Activated T-cell treated with anti-CD3 and anti-CD28 coated beads, Interleukin-2, amount 50 U/mL, for 1 hour (primary cell): ENCODE measurements around the gene CCDC121.

Experiments used
- DNase-seq: peaks from one replicate; pipeline ENCODE4 v3.0.0-alpha.2; 2020

The CCDC121 gene, protein sequence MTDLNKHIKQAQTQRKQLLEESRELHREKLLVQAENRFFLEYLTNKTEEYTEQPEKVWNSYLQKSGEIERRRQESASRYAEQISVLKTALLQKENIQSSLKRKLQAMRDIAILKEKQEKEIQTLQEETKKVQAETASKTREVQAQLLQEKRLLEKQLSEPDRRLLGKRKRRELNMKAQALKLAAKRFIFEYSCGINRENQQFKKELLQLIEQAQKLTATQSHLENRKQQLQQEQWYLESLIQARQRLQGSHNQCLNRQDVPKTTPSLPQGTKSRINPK

GRCh38 chr2:27628767-27629709 is at the start of gene CCDC121, which contains the start of gene GPN1:
Gene CCDC121 (minus strand): TSS chr2:27629012. CDS start chr2:27627799, 1,213 bp downstream.
Gene GPN1 (plus strand): TSS chr2:27629050. CDS start chr2:27629059, 9 bp downstream.
- DNase-seq: peak; percentile 92

DNA sequence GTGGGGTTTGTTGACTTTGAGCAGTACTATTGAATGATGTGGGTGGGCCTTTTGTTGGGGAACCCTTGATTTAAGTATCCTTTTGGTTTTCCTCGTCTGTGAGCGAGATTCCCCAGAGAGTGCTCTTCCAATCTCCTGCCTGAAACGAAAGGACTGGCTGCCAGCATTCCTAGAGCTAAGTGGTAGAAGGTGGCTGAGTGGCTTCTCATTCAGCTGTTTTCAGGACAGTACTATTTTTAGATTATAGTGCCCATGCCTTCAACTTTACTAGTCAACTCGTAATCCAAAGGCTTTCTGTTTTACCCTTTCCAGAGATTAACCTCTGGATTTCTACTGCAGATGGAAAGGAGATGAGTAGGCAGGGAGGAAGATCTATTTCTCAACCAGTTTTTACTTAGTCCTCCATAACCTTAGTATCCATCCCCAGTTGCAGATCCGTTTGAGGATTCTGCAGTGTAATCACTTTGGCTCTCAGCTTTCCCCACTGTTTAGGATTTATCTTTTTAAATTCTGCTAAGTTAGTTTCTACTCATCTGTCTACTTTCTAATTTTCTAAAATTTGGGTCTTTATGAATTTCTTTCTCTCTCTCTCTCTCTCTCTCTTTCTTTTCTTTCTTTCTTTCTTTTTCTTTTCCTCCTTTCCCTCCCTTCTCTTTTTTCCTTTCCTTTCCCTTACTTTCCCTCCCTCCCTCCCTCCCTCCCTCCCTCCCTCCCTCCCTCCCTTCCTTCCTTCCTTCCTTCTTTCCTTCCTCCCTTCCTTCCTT is 44.1 kb upstream of the CCDC121 start:
- no peak for DNase-seq

- no peak for DNase-seq
These were observed 42.4 kb upstream of the CCDC121 start for GRCh38 chr2:27671235-27671634.

DNA sequence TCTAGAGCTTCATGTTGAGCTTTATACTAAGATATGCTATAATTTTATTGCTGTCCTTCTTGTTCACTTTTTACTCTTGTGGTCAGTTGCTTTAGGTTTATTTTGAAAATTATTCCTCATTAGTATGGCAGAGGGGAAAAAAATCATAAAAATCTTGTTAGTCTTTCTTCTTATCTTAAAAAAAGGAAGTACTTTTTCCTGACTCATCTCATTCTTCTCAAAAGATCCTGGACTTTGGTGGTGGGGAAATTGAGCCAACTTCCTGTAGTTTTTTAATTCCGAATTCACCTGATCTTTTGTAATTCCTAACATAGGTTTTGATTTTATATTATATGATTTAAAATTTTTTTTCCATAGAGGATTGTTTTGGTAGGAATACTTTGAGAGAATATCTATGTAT is 38.6 kb upstream of the CCDC121 start:
- DNase-seq: no peak

DNA sequence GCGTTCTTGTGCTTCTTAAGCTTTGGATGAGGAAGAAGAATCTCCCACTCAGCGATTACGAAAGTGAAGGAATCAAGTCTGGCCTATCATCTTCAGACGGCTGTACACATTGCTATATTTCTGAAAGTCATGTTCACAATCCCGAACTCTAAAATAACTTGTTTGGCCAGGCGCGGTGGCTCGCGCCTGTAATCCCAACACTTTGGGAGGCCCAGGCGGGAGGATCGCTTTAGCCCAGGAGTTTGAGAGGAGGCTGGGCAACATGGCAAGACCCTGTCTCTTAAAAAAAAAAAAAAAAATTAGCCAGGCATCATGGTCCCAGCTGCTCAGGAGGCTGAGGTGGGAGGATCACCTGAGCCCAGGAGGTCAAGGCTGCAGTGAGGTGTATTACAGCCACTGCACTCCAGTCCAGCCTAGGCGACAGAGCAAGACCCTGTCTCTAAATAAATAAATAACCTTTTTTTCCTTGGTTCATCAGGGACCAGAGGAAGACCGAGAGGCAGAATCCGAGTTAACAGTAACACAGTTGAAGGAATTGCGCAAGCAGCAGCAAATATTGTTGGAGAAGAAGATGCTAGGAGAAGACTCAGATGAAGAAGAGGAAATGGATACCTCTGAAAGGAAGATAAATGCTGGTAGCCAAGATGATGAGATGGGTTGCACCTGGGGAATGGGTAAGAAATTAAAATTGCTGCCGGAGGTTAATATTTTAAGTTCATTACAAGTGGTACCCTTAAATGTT is 36.0 kb upstream of the CCDC121 start:
- no peak for DNase-seq

GRCh38 chr2:27664154-27664574 is 35.4 kb upstream of the CCDC121 start:
- no peak for DNase-seq

GRCh38 chr2:27663285-27664153 is 34.7 kb upstream of the CCDC121 start, which contains the start of the genes SLC4A1AP and SUPT7L:
Gene SLC4A1AP (plus strand): TSS chr2:27663889. CDS start chr2:27663915, 26 bp downstream.
Gene SUPT7L (minus strand): TSS chr2:27663614. CDS start chr2:27662192, 1,422 bp downstream.
- peak; percentile 82 for DNase-seq

DNA sequence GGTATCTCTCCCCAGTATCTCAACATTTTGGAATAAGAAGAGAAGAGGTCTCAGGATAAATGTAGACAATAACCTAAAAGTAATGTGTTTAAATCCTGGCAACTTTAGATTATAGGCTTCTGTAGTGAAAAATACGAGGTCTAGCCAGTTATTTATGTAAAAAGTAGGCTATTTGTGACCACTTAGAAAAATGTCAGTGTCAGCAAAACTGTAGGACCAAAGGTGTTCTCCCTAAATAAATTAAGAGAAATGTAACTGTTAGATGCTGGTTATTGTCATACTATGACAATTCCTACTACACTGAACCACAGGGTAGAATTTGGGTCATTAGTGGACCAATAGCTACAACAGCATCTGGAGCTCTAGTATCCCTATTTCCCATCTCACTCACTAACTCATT is 32.6 kb upstream of the CCDC121 start:
- DNase-seq: no peak

DNA sequence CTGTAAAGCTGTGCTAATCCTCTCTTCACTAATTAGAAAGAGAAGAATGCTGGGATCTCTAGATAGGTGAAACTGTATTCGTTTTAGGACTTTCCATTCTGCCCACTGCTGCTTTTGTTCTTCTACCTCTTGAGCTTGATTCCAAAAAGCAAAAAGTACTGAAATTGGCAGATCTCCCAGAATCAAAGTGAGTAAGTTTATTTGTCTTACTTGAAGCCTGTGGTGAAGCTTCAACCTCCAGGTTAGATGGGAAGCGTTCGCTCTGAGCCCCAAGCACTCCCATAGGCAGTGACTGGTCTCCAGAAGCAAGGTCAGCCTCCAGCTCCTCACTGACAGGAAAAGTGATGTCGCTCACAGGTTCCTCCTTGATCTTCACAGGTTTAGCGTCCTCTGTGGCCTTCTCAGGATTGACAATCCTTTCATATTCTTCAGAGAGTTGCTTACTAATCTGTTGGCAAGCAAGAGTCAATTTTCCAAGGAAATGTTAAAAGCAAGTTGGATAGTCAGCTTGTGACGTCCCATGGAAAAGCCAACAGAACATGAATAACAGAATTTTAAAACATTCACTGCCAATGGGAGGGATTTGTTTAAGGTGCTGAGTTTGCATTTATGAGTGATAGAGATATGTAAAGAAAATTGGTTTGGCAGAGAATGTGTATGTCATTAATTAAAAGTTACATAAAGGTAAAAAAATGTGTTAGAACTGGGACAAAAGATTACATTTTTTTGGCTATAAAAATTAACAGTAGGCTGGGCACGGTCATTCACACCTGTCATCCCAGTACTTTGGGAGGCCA is 26.5 kb upstream of the CCDC121 start:
- no peak for DNase-seq

GRCh38 chr2:27653397-27653796 is 24.6 kb upstream of the CCDC121 start:
- DNase-seq: no peak

GRCh38 chr2:27652790-27653189 is 24.0 kb upstream of the CCDC121 start:
- DNase-seq: no peak

DNA sequence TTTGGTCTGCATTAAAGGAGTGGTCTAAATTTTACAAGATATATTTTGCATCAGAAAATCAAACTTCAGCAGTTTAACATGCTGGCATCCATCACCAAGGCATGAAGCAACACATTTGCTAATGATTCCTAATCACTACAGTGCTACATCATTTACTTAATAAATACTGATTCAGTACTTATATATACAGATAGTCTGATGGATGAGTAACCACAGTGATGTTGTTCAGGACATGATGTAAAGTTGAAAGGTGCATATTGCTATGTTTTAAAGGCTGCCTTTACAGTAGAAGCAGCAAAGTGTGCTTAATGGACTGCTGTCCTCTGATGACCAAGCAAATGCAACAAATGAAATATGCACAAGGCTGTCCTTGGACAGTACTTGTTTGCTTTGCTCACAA is 23.5 kb upstream of the CCDC121 start:
- DNase-seq: no peak

- DNase-seq: no peak
These were observed 22.2 kb upstream of the CCDC121 start for GRCh38 chr2:27651056-27651455.

DNA sequence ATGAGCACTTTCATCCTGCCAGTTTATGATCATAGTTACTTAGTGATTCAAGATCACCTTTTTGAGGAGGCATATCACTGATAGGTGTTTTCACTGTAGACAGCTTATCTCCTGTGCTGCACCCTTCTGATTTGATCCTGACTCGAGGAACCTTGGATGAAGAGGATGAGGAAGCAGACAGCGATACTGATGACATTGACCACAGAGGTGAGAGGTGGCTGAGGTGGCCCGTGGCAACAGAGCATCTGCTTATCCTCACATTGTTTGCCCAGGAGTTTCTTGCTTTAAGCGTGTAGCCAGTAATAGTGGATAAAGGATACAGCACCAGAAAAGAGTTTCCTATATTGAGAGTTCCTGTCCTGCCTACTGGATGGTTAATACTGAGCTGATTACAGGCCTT is 18.9 kb upstream of the CCDC121 start:
- no peak for DNase-seq

DNA sequence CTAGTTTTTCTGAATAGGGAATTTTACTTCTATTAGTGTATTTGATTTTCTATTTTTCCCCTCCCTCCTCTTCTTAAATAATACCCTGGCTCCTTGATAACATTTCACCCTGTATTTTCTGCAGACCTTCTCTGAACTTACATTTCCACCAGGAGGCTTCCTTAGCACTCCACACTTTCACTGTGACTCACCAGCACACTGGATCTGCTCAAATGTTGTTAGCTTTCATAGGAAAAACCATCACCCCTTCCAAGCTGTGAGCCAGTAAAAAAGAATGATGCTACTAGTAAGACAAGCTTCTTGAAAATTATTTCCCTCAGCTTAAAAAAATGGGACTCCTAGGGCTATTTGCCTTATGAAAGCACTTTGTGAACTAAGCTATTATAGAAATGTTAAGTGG is 18.5 kb upstream of the CCDC121 start:
- no peak for DNase-seq

GRCh38 chr2:27645197-27645596 is 16.4 kb upstream of the CCDC121 start:
- DNase-seq: no peak

GRCh38 chr2:27640722-27641245 is 12.0 kb upstream of the CCDC121 start:
- no peak for DNase-seq

DNA sequence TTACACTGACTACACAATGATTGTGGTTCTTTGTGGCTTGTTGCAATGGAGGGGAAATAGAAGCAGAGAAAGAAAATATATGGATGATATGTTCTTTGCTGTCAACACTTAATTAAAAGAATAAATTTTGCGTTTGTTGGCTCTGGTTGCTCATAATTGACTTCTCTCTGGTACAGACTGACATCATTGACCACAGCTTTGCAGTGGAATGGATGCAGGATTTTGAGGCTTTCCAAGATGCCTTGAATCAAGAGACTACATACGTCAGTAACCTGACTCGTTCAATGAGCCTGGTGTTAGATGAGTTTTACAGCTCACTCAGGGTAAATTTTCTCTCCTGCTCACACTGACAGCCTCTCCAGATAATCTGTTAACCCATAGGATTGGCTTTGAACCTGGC is 9.9 kb upstream of the CCDC121 start:
- DNase-seq: no peak

- no peak for DNase-seq
These were observed 9.3 kb upstream of the CCDC121 start for GRCh38 chr2:27638037-27638637.

DNA sequence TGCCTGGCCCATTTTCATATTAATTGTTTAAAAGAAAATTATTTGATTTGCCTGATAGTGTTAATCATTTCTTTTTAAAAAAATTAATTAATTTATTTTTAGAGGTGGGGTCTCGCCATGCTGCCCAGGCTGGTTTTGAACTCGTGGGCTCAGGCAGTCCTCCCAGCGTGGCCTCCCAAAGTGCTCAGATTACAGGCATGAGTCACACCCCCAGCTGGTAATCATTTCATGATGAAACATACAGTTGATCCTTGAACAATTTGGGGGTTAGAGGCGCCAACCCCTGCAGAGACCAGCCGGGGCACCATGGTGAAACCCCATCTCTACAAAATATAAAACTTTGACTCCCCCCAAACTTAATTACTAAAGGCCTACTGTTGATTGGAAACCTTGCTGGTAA is 8.0 kb upstream of the CCDC121 start:
- DNase-seq: no peak
